HEK293 (cell line): Measurements from ENCODE around the gene SERPINB8.

ENCODE experiments used
- EGR2 ChIP-seq: fragments of 450-650 bp; formaldehyde crosslinking; IDR thresholded peaks from 2 replicates; pipeline ENCODE4 v1.5.1; 2016; ENCODE audit warnings: low read depth, missing biosample characterization, missing genetic modification characterization
- KLF1 ChIP-seq: fragments of 450-650 bp; formaldehyde crosslinking; IDR thresholded peaks from 2 replicates; pipeline ENCODE4 v1.5.1; 2016; ENCODE audit warnings: missing biosample characterization, missing genetic modification characterization
- ZNF335 ChIP-seq: fragments of 450-650 bp; formaldehyde crosslinking; conservative IDR thresholded peaks from 2 replicates; pipeline ENCODE4 v1.5.1; 2016; ENCODE audit warnings: missing biosample characterization, missing genetic modification characterization
- ZNF610 ChIP-seq: fragments of 450-650 bp; formaldehyde crosslinking; IDR thresholded peaks from 2 replicates; pipeline ENCODE4 v1.5.1; 2016; ENCODE audit warnings: missing biosample characterization, missing genetic modification characterization, borderline replicate concordance
- TF ChIP-seq, protein P1 (sequence below): fragments of 450-650 bp; formaldehyde crosslinking; IDR thresholded peaks from 2 replicates; pipeline ENCODE4 v1.5.1; 2016; ENCODE audit warnings: missing biosample characterization, missing genetic modification characterization
- TF ChIP-seq, protein P2 (sequence below): fragments of 450-650 bp; formaldehyde crosslinking; IDR thresholded peaks from 2 replicates; pipeline ENCODE4 v1.5.1; 2016; ENCODE audit warnings: missing biosample characterization, missing genetic modification characterization
- TF ChIP-seq, protein P3 (sequence below): fragments of 450-650 bp; formaldehyde crosslinking; optimal IDR thresholded peaks from 2 replicates; pipeline ENCODE3; 2016; ENCODE audit warnings: missing biosample characterization, mild to moderate bottlenecking, missing genetic modification characterization
- TF ChIP-seq, protein P4 (sequence below): fragments of 450-650 bp; formaldehyde crosslinking; IDR thresholded peaks from 2 replicates; pipeline ENCODE4 v1.5.1; 2016; ENCODE audit warnings: missing biosample characterization, missing genetic modification characterization, borderline replicate concordance

DNA sequence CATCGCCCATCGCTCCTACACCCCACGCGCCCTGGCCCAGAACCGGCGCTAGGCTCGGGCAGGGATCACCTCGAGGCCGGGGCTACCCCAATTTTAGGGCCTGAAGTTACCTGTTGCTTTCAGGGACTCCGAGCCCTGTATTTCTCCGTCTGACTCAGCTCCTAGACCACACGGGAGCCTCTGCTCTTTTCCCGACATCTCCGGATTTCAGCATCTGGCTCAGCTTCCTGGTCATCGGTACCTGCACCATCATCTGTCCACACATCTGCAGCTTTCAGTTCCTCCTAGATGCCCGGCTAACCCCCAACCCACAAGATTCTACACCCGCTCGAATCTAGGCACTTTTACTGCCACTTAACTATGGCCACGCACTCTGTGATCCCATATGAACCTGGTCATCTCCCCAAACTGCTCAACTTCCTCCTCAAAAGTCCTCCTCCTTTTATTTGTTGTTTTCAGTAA lies 32.9 kb upstream of the SERPINB8 start:
- TF ChIP-seq, protein P1, sequence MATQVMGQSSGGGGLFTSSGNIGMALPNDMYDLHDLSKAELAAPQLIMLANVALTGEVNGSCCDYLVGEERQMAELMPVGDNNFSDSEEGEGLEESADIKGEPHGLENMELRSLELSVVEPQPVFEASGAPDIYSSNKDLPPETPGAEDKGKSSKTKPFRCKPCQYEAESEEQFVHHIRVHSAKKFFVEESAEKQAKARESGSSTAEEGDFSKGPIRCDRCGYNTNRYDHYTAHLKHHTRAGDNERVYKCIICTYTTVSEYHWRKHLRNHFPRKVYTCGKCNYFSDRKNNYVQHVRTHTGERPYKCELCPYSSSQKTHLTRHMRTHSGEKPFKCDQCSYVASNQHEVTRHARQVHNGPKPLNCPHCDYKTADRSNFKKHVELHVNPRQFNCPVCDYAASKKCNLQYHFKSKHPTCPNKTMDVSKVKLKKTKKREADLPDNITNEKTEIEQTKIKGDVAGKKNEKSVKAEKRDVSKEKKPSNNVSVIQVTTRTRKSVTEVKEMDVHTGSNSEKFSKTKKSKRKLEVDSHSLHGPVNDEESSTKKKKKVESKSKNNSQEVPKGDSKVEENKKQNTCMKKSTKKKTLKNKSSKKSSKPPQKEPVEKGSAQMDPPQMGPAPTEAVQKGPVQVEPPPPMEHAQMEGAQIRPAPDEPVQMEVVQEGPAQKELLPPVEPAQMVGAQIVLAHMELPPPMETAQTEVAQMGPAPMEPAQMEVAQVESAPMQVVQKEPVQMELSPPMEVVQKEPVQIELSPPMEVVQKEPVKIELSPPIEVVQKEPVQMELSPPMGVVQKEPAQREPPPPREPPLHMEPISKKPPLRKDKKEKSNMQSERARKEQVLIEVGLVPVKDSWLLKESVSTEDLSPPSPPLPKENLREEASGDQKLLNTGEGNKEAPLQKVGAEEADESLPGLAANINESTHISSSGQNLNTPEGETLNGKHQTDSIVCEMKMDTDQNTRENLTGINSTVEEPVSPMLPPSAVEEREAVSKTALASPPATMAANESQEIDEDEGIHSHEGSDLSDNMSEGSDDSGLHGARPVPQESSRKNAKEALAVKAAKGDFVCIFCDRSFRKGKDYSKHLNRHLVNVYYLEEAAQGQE, result no peak
- TF ChIP-seq, protein P2, sequence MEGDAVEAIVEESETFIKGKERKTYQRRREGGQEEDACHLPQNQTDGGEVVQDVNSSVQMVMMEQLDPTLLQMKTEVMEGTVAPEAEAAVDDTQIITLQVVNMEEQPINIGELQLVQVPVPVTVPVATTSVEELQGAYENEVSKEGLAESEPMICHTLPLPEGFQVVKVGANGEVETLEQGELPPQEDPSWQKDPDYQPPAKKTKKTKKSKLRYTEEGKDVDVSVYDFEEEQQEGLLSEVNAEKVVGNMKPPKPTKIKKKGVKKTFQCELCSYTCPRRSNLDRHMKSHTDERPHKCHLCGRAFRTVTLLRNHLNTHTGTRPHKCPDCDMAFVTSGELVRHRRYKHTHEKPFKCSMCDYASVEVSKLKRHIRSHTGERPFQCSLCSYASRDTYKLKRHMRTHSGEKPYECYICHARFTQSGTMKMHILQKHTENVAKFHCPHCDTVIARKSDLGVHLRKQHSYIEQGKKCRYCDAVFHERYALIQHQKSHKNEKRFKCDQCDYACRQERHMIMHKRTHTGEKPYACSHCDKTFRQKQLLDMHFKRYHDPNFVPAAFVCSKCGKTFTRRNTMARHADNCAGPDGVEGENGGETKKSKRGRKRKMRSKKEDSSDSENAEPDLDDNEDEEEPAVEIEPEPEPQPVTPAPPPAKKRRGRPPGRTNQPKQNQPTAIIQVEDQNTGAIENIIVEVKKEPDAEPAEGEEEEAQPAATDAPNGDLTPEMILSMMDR, result no peak
- TF ChIP-seq, protein P3, sequence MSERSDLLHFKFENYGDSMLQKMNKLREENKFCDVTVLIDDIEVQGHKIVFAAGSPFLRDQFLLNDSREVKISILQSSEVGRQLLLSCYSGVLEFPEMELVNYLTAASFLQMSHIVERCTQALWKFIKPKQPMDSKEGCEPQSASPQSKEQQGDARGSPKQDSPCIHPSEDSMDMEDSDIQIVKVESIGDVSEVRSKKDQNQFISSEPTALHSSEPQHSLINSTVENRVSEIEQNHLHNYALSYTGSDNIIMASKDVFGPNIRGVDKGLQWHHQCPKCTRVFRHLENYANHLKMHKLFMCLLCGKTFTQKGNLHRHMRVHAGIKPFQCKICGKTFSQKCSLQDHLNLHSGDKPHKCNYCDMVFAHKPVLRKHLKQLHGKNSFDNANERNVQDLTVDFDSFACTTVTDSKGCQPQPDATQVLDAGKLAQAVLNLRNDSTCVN, result no peak
- TF ChIP-seq KLF1, result no peak
- TF ChIP-seq ZNF610 (tag by site-specific recombination), result no peak
- TF ChIP-seq EGR2 (tag by site-specific recombination), result no peak
- no peak for TF ChIP-seq ZNF335
- TF ChIP-seq, protein P4, sequence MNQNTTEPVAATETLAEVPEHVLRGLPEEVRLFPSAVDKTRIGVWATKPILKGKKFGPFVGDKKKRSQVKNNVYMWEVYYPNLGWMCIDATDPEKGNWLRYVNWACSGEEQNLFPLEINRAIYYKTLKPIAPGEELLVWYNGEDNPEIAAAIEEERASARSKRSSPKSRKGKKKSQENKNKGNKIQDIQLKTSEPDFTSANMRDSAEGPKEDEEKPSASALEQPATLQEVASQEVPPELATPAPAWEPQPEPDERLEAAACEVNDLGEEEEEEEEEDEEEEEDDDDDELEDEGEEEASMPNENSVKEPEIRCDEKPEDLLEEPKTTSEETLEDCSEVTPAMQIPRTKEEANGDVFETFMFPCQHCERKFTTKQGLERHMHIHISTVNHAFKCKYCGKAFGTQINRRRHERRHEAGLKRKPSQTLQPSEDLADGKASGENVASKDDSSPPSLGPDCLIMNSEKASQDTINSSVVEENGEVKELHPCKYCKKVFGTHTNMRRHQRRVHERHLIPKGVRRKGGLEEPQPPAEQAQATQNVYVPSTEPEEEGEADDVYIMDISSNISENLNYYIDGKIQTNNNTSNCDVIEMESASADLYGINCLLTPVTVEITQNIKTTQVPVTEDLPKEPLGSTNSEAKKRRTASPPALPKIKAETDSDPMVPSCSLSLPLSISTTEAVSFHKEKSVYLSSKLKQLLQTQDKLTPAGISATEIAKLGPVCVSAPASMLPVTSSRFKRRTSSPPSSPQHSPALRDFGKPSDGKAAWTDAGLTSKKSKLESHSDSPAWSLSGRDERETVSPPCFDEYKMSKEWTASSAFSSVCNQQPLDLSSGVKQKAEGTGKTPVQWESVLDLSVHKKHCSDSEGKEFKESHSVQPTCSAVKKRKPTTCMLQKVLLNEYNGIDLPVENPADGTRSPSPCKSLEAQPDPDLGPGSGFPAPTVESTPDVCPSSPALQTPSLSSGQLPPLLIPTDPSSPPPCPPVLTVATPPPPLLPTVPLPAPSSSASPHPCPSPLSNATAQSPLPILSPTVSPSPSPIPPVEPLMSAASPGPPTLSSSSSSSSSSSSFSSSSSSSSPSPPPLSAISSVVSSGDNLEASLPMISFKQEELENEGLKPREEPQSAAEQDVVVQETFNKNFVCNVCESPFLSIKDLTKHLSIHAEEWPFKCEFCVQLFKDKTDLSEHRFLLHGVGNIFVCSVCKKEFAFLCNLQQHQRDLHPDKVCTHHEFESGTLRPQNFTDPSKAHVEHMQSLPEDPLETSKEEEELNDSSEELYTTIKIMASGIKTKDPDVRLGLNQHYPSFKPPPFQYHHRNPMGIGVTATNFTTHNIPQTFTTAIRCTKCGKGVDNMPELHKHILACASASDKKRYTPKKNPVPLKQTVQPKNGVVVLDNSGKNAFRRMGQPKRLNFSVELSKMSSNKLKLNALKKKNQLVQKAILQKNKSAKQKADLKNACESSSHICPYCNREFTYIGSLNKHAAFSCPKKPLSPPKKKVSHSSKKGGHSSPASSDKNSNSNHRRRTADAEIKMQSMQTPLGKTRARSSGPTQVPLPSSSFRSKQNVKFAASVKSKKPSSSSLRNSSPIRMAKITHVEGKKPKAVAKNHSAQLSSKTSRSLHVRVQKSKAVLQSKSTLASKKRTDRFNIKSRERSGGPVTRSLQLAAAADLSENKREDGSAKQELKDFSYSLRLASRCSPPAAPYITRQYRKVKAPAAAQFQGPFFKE (tag by site-specific recombination), result no peak
